Neural cell (in vitro differentiated cells): ENCODE measurements around the gene C10orf90.

Experiments used
- CTCF ChIP-seq: fragments of 450-650 bp; IDR thresholded peaks from 2 replicates; pipeline ENCODE4 v1.5.1; 2014; ENCODE audit warnings: antibody characterized with exemption, mild to moderate bottlenecking, moderate library complexity; ENCODE audit not compliant: poor library complexity, severe bottlenecking
- EP300 ChIP-seq: fragments of 450-650 bp; conservative IDR thresholded peaks from 2 replicates; pipeline ENCODE4 v1.6.1; 2014; ENCODE audit warnings: antibody characterized with exemption, mild to moderate bottlenecking, moderate library complexity; ENCODE audit not compliant: poor library complexity, severe bottlenecking
- EZH2 ChIP-seq: fragments of 200-600, 300-800 bp; shearing (Covaris generic), sonication (generic); IDR thresholded peaks from 2 replicates; pipeline ENCODE4 v1.6.1; 2014; ENCODE audit warnings: antibody characterized with exemption, low read length, borderline replicate concordance, mild to moderate bottlenecking; ENCODE audit not compliant: insufficient read depth, poor library complexity, severe bottlenecking
- POLR2AphosphoS5 ChIP-seq: IDR thresholded peaks from 2 replicates; pipeline ENCODE4 v1.6.1; 2012
- RAD21 ChIP-seq: fragments of 450-650 bp; conservative IDR thresholded peaks from 2 replicates; pipeline ENCODE4 v1.6.1; 2014; ENCODE audit warnings: antibody characterized with exemption, mild to moderate bottlenecking, moderate library complexity
- SMC3 ChIP-seq: fragments of 450-650 bp; conservative IDR thresholded peaks from 2 replicates; pipeline ENCODE4 v1.6.1; 2014; ENCODE audit warnings: antibody characterized with exemption, mild to moderate bottlenecking, moderate library complexity; ENCODE audit not compliant: poor library complexity
- TAF1 ChIP-seq: IDR thresholded peaks from 2 replicates; pipeline ENCODE4 v1.6.1; 2012; ENCODE audit warnings: low read depth

GRCh38 chr10:126621846-126622245, 48.6 kb downstream of the C10orf90 start:
- no peak for TF ChIP-seq POLR2AphosphoS5
- TF ChIP-seq RAD21 = no peak
- TF ChIP-seq CTCF = no peak
- TF ChIP-seq EZH2 = no peak
- no peak for TF ChIP-seq EP300
- TF ChIP-seq TAF1 = no peak
- no peak for TF ChIP-seq SMC3
